GM12878 (cell line): Measurements from ENCODE around the gene C1QL2. TPM values are rescaled to one million over a fixed set of nuclear protein-coding genes. Genes with fewer than 3 reads are reported as not detected.

Experiments
- ATAC-seq: fragments of 200-7000 bp; cut with Tn5 transposase; 3 replicates; pipeline ENCODE4 v1.9.1; 2020; ENCODE audit warnings: mild to moderate bottlenecking, moderate library complexity
- Bru-seq: library from RNA; stranded (reverse); fragments of 400-500 nt; gene quantifications from one replicate; lab custom pipeline; 2021; lab: Mats Ljungman, UMichigan
- BruChase-seq, 2 experiments: library from RNA; stranded (reverse); fragments of 400-500 nt; gene quantifications; one replicate each; lab custom pipeline; 2021; lab: Mats Ljungman, UMichigan
- BruUV-seq: library from RNA; stranded (reverse); fragments of 400-500 nt; replicated peaks from 2 replicates; lab custom pipeline; 2021; lab: Mats Ljungman, UMichigan
- CTCF ChIA-PET: fragments of 300-600 bp; sonication (Branson Sonifier 250); formaldehyde crosslinking; extraction: SDS; loops from one replicate; lab custom pipeline; 2021; ENCODE audit warnings: inconsistent platforms; lab: Yijun Ruan, JAX
- POLR2A ChIA-PET: fragments of 350-600 bp; formaldehyde crosslinking; extraction: SDS; loops from one replicate; lab custom pipeline; 2021; ENCODE audit warnings: inconsistent platforms; lab: Charles Lee
- RAD21 ChIA-PET: fragments of 300-600 bp; sonication (Branson Sonifier 250); formaldehyde crosslinking; loops from one replicate; lab custom pipeline; 2023; ENCODE audit warnings: antibody characterized with exemption; ENCODE audit not compliant: unreplicated experiment; lab: Charles Lee
- SMC1A ChIA-PET: fragments of 300-600 bp; sonication (Branson Sonifier 250); formaldehyde crosslinking; loops from one replicate; lab custom pipeline; 2023; ENCODE audit not compliant: unreplicated experiment, uncharacterized antibody; lab: Charles Lee
- DNase-seq: peaks from one replicate; pipeline ENCODE4 v3.0.0-alpha.2; 2011; ENCODE audit warnings: low read depth, low spot score
- FAIRE-seq: peaks from 3 replicates; lab custom pipeline; 2011; peaks lifted over from hg19 to GRCh38; lab: Jason Lieb, UNC
- H2AFZ ChIP-seq: 2 replicates; pipeline ENCODE4 v1.6.0; 2011; ENCODE audit warnings: low read depth, low read length, control low read depth; ENCODE audit not compliant: control insufficient read depth
- H3K27ac ChIP-seq: 2 replicates; pipeline ENCODE4 v1.5.1; 2011; ENCODE audit warnings: control low read depth; ENCODE audit not compliant: control insufficient read depth, insufficient read depth
- H3K27me3 ChIP-seq, 2 experiments: replicated peaks in 1 of 2; 2 replicates each; pipeline versions ENCODE4 v1.6.0 to v1.6.1; 2011; ENCODE audit warnings: low read length in 1 of 2; ENCODE audit not compliant: control insufficient read depth in 2 of 2, insufficient read depth in 2 of 2
- H3K36me3 ChIP-seq, 2 experiments: 2 replicates each; pipeline ENCODE4 v1.5.1; 2011; ENCODE audit warnings: low read length in 1 of 2; ENCODE audit not compliant: control insufficient read depth in 2 of 2, insufficient read depth in 2 of 2
- H3K4me1 ChIP-seq: 2 replicates; pipeline ENCODE4 v1.6.1; 2011; ENCODE audit warnings: mild to moderate bottlenecking, low read length, moderate library complexity, mixed read lengths; ENCODE audit not compliant: control insufficient read depth, insufficient read depth
- H3K4me2 ChIP-seq: 2 replicates; pipeline ENCODE4 v1.6.0; 2011; ENCODE audit warnings: control low read depth; ENCODE audit not compliant: control insufficient read depth, insufficient read depth
- H3K4me3 ChIP-seq: fragments of 200-600 bp; sonication (generic); 2 replicates; pipeline ENCODE4 v1.5.1; 2016
- H3K79me2 ChIP-seq: 2 replicates; pipeline ENCODE4 v1.6.0; 2011; ENCODE audit warnings: low read length; ENCODE audit not compliant: control insufficient read depth, insufficient read depth
- H3K9ac ChIP-seq: 2 replicates; pipeline ENCODE4 v1.8.0; 2011; ENCODE audit warnings: low read length, control low read depth, mixed read lengths; ENCODE audit not compliant: control insufficient read depth, insufficient read depth
- H3K9me3 ChIP-seq: replicated peaks from 3 replicates; pipeline ENCODE4 v1.5.1; 2011; ENCODE audit warnings: mild to moderate bottlenecking, low read length; ENCODE audit not compliant: control insufficient read depth, insufficient read depth
- H4K20me1 ChIP-seq: 2 replicates; pipeline ENCODE4 v1.6.0; 2011; ENCODE audit not compliant: control insufficient read depth, insufficient read depth
- EP300 ChIP-seq, 2 experiments: fragments of 150-350 bp in 1 of 2; IDR thresholded peaks; 2 replicates each; pipeline ENCODE4 v1.6.1; 2011 to 2012; ENCODE audit warnings: low read depth in 2 of 2, low read length in 2 of 2, borderline replicate concordance in 1 of 2, improper control_type of control experiment in 1 of 2, inconsistent platforms in 1 of 2; ENCODE audit not compliant: control insufficient read depth in 1 of 2
- HDGF ChIP-seq: fragments of 450-650 bp; IDR thresholded peaks from 2 replicates; pipeline ENCODE4 v1.6.1; 2016; ENCODE audit warnings: antibody characterized with exemption
- NR2C1 ChIP-seq: fragments of 450-650 bp; IDR thresholded peaks from 2 replicates; pipeline ENCODE4 v1.6.1; 2017; ENCODE audit warnings: antibody characterized with exemption, mild to moderate bottlenecking, moderate library complexity
- PAX8 ChIP-seq: fragments of 450-650 bp; IDR thresholded peaks from 2 replicates; pipeline ENCODE4 v1.6.1; 2017; ENCODE audit warnings: mild to moderate bottlenecking, moderate library complexity
- POLR2A ChIP-seq: IDR thresholded peaks from 2 replicates; pipeline ENCODE4 v1.6.1; 2011; ENCODE audit warnings: low read depth, mild to moderate bottlenecking, low read length
- POLR2AphosphoS5 ChIP-seq: IDR thresholded peaks from 2 replicates; pipeline ENCODE4 v1.6.1; 2011; ENCODE audit warnings: mild to moderate bottlenecking, low read length, inconsistent platforms
- RFX5 ChIP-seq: IDR thresholded peaks from 2 replicates; pipeline ENCODE4 v1.6.1; 2011; ENCODE audit warnings: low read depth, low read length, improper control_type of control experiment
- SMAD5 ChIP-seq: IDR thresholded peaks from 2 replicates; pipeline ENCODE4 v1.6.1; 2016; ENCODE audit warnings: antibody characterized with exemption, low read depth
- SRF ChIP-seq, 2 experiments: IDR thresholded peaks; 2 replicates each; pipeline ENCODE4 v1.6.1; 2011; ENCODE audit warnings: low read depth in 2 of 2, low read length in 2 of 2, mild to moderate bottlenecking in 1 of 2, moderate library complexity in 1 of 2
- TCF12 ChIP-seq: IDR thresholded peaks from 2 replicates; pipeline ENCODE4 v1.6.1; 2011; ENCODE audit warnings: low read depth, mild to moderate bottlenecking, low read length
- ZNF24 ChIP-seq: fragments of 450-650 bp; IDR thresholded peaks from 2 replicates; pipeline ENCODE4 v1.6.1; 2017; ENCODE audit warnings: antibody characterized with exemption, mild to moderate bottlenecking
- WGBS: methylation state at CpG from one replicate; pipeline ENCODE4 v1.1.6; 2016; ENCODE audit warnings: low lambda C conversion rate; ENCODE audit not compliant: insufficient replicate concordance, insufficient coverage; ENCODE audit errors: missing lambda C conversion rate; 5-methylcytosine and 5-hydroxymethylcytosine counted together
- in situ Hi-C: fragments of 300-500 bp; cut with MboI; formaldehyde crosslinking; loops from 9 replicates; pipeline ENCODE4 v1.14.3; 2018; ENCODE audit warnings: mixed read lengths
- intact Hi-C: fragments of 100-400 bp; cut with micrococcal nuclease; formaldehyde crosslinking; loops from one replicate; pipeline ENCODE4 v1.14.2; 2022; ENCODE audit not compliant: unreplicated experiment
- long read RNA-seq, 2 experiments: library from polyadenylated mRNA; unstranded; transcript quantifications; one replicate each; pipeline ENCODE4 v2.0.0, GENCODE V29; 2019 to 2020
- polyA minus RNA-seq, 3 experiments: library from RNA; depleted of rRNA, polyadenylated mRNA; stranded (reverse); fragments of >200 nt; gene quantifications; 2 replicates each; pipeline ENCODE4 v1.2.3, GENCODE V29; 2011
- polyA plus RNA-seq, 11 experiments: library from polyadenylated mRNA; depleted of rRNA in 4 of 11; unstranded in 6 of 11; stranded (reverse) in 5 of 11; fragments of >200 nt; fragmentation: Nextera tagmentation in 4 of 11; fragmentation: Illumina TruSeq in 1 of 11; extraction: Ambion mirVana in 4 of 11; extraction: Trizol in 1 of 11; gene quantifications; 1 replicate in 1 of 11; 2 replicates in 10 of 11; pipeline versions ENCODE4 v1.2.1 to v1.2.3, GENCODE V29; 2011 to 2016; ENCODE audit warnings: inconsistent platforms in 2 of 11, missing spikeins in 2 of 11, low read depth in 1 of 11
- total RNA-seq, 4 experiments: library from RNA; depleted of rRNA in 3 of 4; stranded (reverse); fragments of >200 nt in 3 of 4; fragmentation: Illumina TruSeq in 1 of 4; extraction: Trizol in 1 of 4; gene quantifications; 2 replicates each; pipeline versions ENCODE4 v1.2.1 to v1.2.3, GENCODE V29; 2013 to 2021
- TF ChIP-seq, protein P1 (sequence below): IDR thresholded peaks from 2 replicates; pipeline ENCODE4 v1.6.1; 2012; ENCODE audit warnings: mild to moderate bottlenecking, low read depth, low read length
- TF ChIP-seq, protein P2 (sequence below): fragments of 450-650 bp; IDR thresholded peaks from 2 replicates; pipeline ENCODE4 v1.6.1; 2018; ENCODE audit warnings: borderline replicate concordance, mild to moderate bottlenecking; ENCODE audit not compliant: partially characterized antibody

Gene C1QL2
- not detected in 2 replicates for total RNA-seq (2013; cell fraction: nucleolus; rRNA removed)
- not detected in 2 replicates for total RNA-seq (2014; rRNA removed)
- total RNA-seq (2014; rRNA removed; fragmentation: Illumina TruSeq; extraction: Trizol): not detected in 2 replicates
- not detected in 2 replicates for total RNA-seq (2021)
- not detected for polyA plus RNA-seq (2011; ENCODE audit: low read depth)
- polyA plus RNA-seq (2011; rRNA removed): not detected in 2 replicates
- not detected in 2 replicates for polyA plus RNA-seq (2011; cell fraction: cytosol; rRNA removed)
- polyA plus RNA-seq (2011; cell fraction: nucleus; rRNA removed): 0.04 TPM in 1 of 2 replicates, not detected in the other
- polyA plus RNA-seq (2012): not detected in 2 replicates
- not detected in 2 replicates for polyA plus RNA-seq (2014; fragmentation: Illumina TruSeq; extraction: Trizol)
- not detected for polyA plus RNA-seq (2014; fragmentation: Nextera tagmentation; extraction: Ambion mirVana)
- not detected in 2 replicates for polyA plus RNA-seq (2014; rRNA removed)
- polyA plus RNA-seq (2016; fragmentation: Nextera tagmentation; extraction: Ambion mirVana): not detected
- not detected in 2 replicates for polyA minus RNA-seq (2011; rRNA and poly(A)+ RNA removed)
- not detected in 2 replicates for polyA minus RNA-seq (2011; cell fraction: cytosol; rRNA and poly(A)+ RNA removed)
- polyA minus RNA-seq (2011; cell fraction: nucleus; rRNA and poly(A)+ RNA removed): not detected in 2 replicates
- not detected for Bru-seq, nascent RNA
- not detected for BruChase-seq, experiment 1, labeled RNA remaining after a 6-hour chase
- BruChase-seq, experiment 2, labeled RNA remaining after a 2-hour chase: not detected
- long read RNA-seq, experiment 1: 0 reads
- long read RNA-seq, experiment 2: 0 reads

GRCh38 chr2:119158563-119159347 lies at the start of gene C1QL2:
C1QL2 (minus strand) TSS chr2:119158751; CDS start chr2:119158269, 482 bp downstream.
- CTCF ChIA-PET: no interaction called here
- TF ChIP-seq EP300 (IDR thresholded peaks at IDR 0.05; ENCODE audit: borderline replicate concordance in 1 of 2, control insufficient read depth in 1 of 2, low read depth in 2 of 2, low read length in 2 of 2) (no peak), TCF12 (no peak), POLR2AphosphoS5 (no peak), SRF (IDR thresholded peaks at IDR 0.05; ENCODE audit: low read depth in 2 of 2, low read length in 2 of 2) (no peak), HDGF (no peak), ZNF24 (no peak), SMAD5 (no peak), PAX8 (no peak), NR2C1 (no peak), RFX5 (no peak), POLR2A (no peak)
- TF ChIP-seq, protein P1, sequence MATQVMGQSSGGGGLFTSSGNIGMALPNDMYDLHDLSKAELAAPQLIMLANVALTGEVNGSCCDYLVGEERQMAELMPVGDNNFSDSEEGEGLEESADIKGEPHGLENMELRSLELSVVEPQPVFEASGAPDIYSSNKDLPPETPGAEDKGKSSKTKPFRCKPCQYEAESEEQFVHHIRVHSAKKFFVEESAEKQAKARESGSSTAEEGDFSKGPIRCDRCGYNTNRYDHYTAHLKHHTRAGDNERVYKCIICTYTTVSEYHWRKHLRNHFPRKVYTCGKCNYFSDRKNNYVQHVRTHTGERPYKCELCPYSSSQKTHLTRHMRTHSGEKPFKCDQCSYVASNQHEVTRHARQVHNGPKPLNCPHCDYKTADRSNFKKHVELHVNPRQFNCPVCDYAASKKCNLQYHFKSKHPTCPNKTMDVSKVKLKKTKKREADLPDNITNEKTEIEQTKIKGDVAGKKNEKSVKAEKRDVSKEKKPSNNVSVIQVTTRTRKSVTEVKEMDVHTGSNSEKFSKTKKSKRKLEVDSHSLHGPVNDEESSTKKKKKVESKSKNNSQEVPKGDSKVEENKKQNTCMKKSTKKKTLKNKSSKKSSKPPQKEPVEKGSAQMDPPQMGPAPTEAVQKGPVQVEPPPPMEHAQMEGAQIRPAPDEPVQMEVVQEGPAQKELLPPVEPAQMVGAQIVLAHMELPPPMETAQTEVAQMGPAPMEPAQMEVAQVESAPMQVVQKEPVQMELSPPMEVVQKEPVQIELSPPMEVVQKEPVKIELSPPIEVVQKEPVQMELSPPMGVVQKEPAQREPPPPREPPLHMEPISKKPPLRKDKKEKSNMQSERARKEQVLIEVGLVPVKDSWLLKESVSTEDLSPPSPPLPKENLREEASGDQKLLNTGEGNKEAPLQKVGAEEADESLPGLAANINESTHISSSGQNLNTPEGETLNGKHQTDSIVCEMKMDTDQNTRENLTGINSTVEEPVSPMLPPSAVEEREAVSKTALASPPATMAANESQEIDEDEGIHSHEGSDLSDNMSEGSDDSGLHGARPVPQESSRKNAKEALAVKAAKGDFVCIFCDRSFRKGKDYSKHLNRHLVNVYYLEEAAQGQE: no peak
- TF ChIP-seq, protein P2, sequence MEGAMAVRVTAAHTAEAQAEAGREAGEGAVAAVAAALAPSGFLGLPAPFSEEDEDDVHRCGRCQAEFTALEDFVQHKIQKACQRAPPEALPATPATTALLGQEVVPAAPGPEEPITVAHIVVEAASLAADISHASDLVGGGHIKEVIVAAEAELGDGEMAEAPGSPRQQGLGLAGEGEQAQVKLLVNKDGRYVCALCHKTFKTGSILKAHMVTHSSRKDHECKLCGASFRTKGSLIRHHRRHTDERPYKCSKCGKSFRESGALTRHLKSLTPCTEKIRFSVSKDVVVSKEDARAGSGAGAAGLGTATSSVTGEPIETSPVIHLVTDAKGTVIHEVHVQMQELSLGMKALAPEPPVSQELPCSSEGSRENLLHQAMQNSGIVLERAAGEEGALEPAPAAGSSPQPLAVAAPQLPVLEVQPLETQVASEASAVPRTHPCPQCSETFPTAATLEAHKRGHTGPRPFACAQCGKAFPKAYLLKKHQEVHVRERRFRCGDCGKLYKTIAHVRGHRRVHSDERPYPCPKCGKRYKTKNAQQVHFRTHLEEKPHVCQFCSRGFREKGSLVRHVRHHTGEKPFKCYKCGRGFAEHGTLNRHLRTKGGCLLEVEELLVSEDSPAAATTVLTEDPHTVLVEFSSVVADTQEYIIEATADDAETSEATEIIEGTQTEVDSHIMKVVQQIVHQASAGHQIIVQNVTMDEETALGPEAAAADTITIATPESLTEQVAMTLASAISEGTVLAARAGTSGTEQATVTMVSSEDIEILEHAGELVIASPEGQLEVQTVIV: no peak

More at GRCh38 chr2:119158563-119159347, at the start of gene C1QL2:
- FAIRE-seq: no peak
- no peaks in the 10 kb centered on the region for H3K79me2 ChIP-seq
- ChIA-PET SMC1A (no interaction called here), POLR2A (no interaction called here), RAD21 (no interaction called here)
- no peaks in the 10 kb centered on the region for H3K36me3 ChIP-seq
- H3K27me3 ChIP-seq: peaks cover 4 to 20% of the 10 kb centered on the region in 2 experiments; a peak in 3 of 4 replicates
- H3K9me3 ChIP-seq: no peaks in the 10 kb centered on the region
- no peaks in the 10 kb centered on the region for H3K4me1 ChIP-seq
- H3K27ac ChIP-seq: no peak within 1 kb of the TSS
- WGBS: 43% methylated on average over 25 of the region's 71 CpGs
- no peak within 1 kb of the TSS for H3K4me2 ChIP-seq
- DNase-seq: no peak
- no peaks in the 10 kb centered on the region for H4K20me1 ChIP-seq
- no peak for ATAC-seq
- H3K9ac ChIP-seq: no peak within 1 kb of the TSS
- H3K4me3 ChIP-seq: no peak within 1 kb of the TSS
- no peak within 1 kb of the TSS for H2AFZ ChIP-seq
- no TSS peak for BruUV-seq
- in situ Hi-C loops (no loop called here), intact Hi-C loops (no loop called here)
